ENCODE measurements around the gene AVPR2.

GRCh38 chrX:153928846-153929245 is 24.4 kb downstream of the AVPR2 start:
- no peak for TF ChIP-seq CTCF (IDR thresholded peaks at IDR 0.05; ENCODE audit: low read depth, low read length)
- TF ChIP-seq POLR2A (IDR thresholded peaks at IDR 0.05; ENCODE audit: extremely low read depth, insufficient read length): no peak
- TF ChIP-seq, protein P1, sequence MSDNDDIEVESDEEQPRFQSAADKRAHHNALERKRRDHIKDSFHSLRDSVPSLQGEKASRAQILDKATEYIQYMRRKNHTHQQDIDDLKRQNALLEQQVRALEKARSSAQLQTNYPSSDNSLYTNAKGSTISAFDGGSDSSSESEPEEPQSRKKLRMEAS (IDR thresholded peaks at IDR 0.05; ENCODE audit: low read depth, low read length): no peak
- no peak for TF ChIP-seq MYC (IDR thresholded peaks at IDR 0.05; ENCODE audit: low read depth, low read length)
